Keratinocyte (primary cell): Measurements from ENCODE around the gene ATP2C1. TPM values are rescaled to one million over a fixed set of nuclear protein-coding genes. Genes with fewer than 3 reads are reported as not detected.

Experiments used
- DNase-seq: peaks from one replicate; pipeline ENCODE4 v3.0.0-alpha.2; 2011; ENCODE audit warnings: low read depth, missing footprints, low spot score
- FAIRE-seq: peaks from 2 replicates; lab custom pipeline; 2011; peaks lifted over from hg19 to GRCh38; lab: Jason Lieb, UNC
- H2AFZ ChIP-seq: 2 replicates; pipeline ENCODE4 v1.6.0; 2012; ENCODE audit warnings: low read length, control low read depth, inconsistent platforms; ENCODE audit not compliant: control insufficient read depth
- H3K27ac ChIP-seq: 2 replicates; pipeline ENCODE4 v1.5.1; 2011; ENCODE audit warnings: low read length; ENCODE audit not compliant: control insufficient read depth, insufficient read depth
- H3K27me3 ChIP-seq: 3 replicates; pipeline ENCODE4 v1.6.0; 2011; ENCODE audit warnings: low read length; ENCODE audit not compliant: control insufficient read depth, insufficient read depth; ENCODE audit errors: extremely low read depth
- H3K36me3 ChIP-seq, 2 experiments: 2 replicates in 1 of 2; 3 replicates in 1 of 2; pipeline ENCODE4 v1.5.1; 2011; ENCODE audit warnings: low read length in 2 of 2, mild to moderate bottlenecking in 1 of 2; ENCODE audit not compliant: control insufficient read depth in 2 of 2, insufficient read depth in 2 of 2; ENCODE audit errors: extremely low read depth in 1 of 2
- H3K4me1 ChIP-seq: 3 replicates; pipeline ENCODE4 v1.5.1; 2011; ENCODE audit warnings: low read length; ENCODE audit not compliant: control insufficient read depth, insufficient read depth; ENCODE audit errors: extremely low read depth
- H3K4me2 ChIP-seq: 3 replicates; pipeline ENCODE4 v1.6.0; 2011; ENCODE audit warnings: low read depth, low read length; ENCODE audit not compliant: control insufficient read depth, insufficient read depth; ENCODE audit errors: extremely low read depth
- H3K4me3 ChIP-seq, 3 experiments: fragments of 200-600 bp in 1 of 3; sonication (generic) in 1 of 3; 2 replicates in 2 of 3; 3 replicates in 1 of 3; pipeline ENCODE4 v1.5.1; 2011 to 2016; ENCODE audit warnings: low read length in 3 of 3, mild to moderate bottlenecking in 3 of 3, control low read depth in 2 of 3, inconsistent platforms in 1 of 3, low read depth in 1 of 3, mixed read lengths in 1 of 3, mixed run types in 1 of 3, moderate library complexity in 1 of 3; ENCODE audit not compliant: control insufficient read depth in 2 of 3, insufficient read depth in 2 of 3; ENCODE audit errors: extremely low read depth in 1 of 3
- H3K79me2 ChIP-seq: 2 replicates; pipeline ENCODE4 v1.6.0; 2012; ENCODE audit warnings: low read length; ENCODE audit not compliant: control insufficient read depth, insufficient read depth
- H3K9ac ChIP-seq: 3 replicates; pipeline ENCODE4 v1.6.0; 2011; ENCODE audit warnings: low read length; ENCODE audit not compliant: control insufficient read depth, insufficient read depth; ENCODE audit errors: extremely low read depth
- H3K9me1 ChIP-seq: 3 replicates; pipeline ENCODE4 v1.6.0; 2011; ENCODE audit warnings: low read length; ENCODE audit not compliant: control insufficient read depth, insufficient read depth; ENCODE audit errors: extremely low read depth
- H3K9me3 ChIP-seq: 2 replicates; pipeline ENCODE4 v1.5.1; 2012; ENCODE audit warnings: low read depth, low read length; ENCODE audit not compliant: control insufficient read depth
- H4K20me1 ChIP-seq: 3 replicates; pipeline ENCODE4 v1.6.0; 2011; ENCODE audit warnings: low read length; ENCODE audit not compliant: control insufficient read depth, insufficient read depth; ENCODE audit errors: extremely low read depth
- CTCF ChIP-seq, 3 experiments: IDR thresholded peaks in 1 of 3; conservative IDR thresholded peaks in 1 of 3; optimal IDR thresholded peaks in 1 of 3; 2 replicates in 2 of 3; 3 replicates in 1 of 3; pipeline versions ENCODE3 to v1.5.1; 2011; ENCODE audit warnings: low read length in 3 of 3, mild to moderate bottlenecking in 3 of 3, moderate library complexity in 2 of 3, control low read depth in 1 of 3, inconsistent platforms in 1 of 3; ENCODE audit not compliant: insufficient read depth in 2 of 3; ENCODE audit errors: extremely low read depth in 1 of 3
- EZH2 ChIP-seq: IDR thresholded peaks from one replicate; pipeline ENCODE4 v1.6.1; 2012; ENCODE audit warnings: inconsistent platforms, mild to moderate bottlenecking, low read length, moderate library complexity
- dilution Hi-C: fragments of 300-500 bp; cut with MboI; formaldehyde crosslinking; loops from one replicate; pipeline ENCODE4 v1.7.0; 2020; ENCODE audit warnings: low sequenced_read_pairs; ENCODE audit not compliant: extremely low pct_ligation_motif_present
- polyA plus RNA-seq, 5 experiments: library from polyadenylated mRNA; depleted of rRNA in 3 of 5; stranded (reverse) in 3 of 5; stranded (forward) in 1 of 5; unstranded in 1 of 5; fragments of >200 nt; gene quantifications; 1 replicate in 1 of 5; 2 replicates in 3 of 5; 3 replicates in 1 of 5; pipeline versions ENCODE4 v1.2.1 to v1.2.3, GENCODE V29; 2011 to 2012; ENCODE audit warnings: missing spikeins in 2 of 5, low read depth in 1 of 5, low replicate concordance in 1 of 5

The ATP2C1 gene
- polyA plus RNA-seq, 1 donor (not counting 4 experiments of a cell fraction or from before 2014, with no cell fraction given): 141 TPM

GRCh38 chr3:130865489-130865888 lies 28.4 kb upstream of the ATP2C1 start:
- H3K9ac ChIP-seq: no peak overlapping the region
- TF ChIP-seq CTCF (optimal IDR thresholded peaks at IDR 0.05 in 1 of 3, IDR thresholded peaks at IDR 0.05 in 1 of 3, conservative IDR thresholded peaks at IDR 0.05 in 1 of 3; ENCODE audit: extremely low read depth in 1 of 3, insufficient read depth in 2 of 3, low read length in 3 of 3): no peak
- no peak for TF ChIP-seq EZH2
- dilution Hi-C loops: no loop called here
- H3K27ac ChIP-seq: no peak overlapping the region
- H3K27me3 ChIP-seq: no peaks in the 10 kb centered on the region
- no peak overlapping the region for H3K4me2 ChIP-seq
- H3K79me2 ChIP-seq: peaks cover 2% of the 10 kb centered on the region
- H2AFZ ChIP-seq: no peak overlapping the region
- FAIRE-seq (no peak), DNase-seq (no peak)
- H3K4me3 ChIP-seq: no peak overlapping the region
- no peaks in the 10 kb centered on the region for H4K20me1 ChIP-seq
- no peaks in the 10 kb centered on the region for H3K4me1 ChIP-seq
- H3K9me1 ChIP-seq: no peaks in the 10 kb centered on the region
- no peaks in the 10 kb centered on the region for H3K36me3 ChIP-seq
- no peaks in the 10 kb centered on the region for H3K9me3 ChIP-seq

GRCh38 chr3:130866327-130866726 lies 27.6 kb upstream of the ATP2C1 start:
- DNase-seq: no peak
- dilution Hi-C loops: no loop called here

More at GRCh38 chr3:130866327-130866726, 27.6 kb upstream of the ATP2C1 start:
- no peaks in the 10 kb centered on the region for H3K27me3 ChIP-seq
- no peaks in the 10 kb centered on the region for H3K36me3 ChIP-seq
- H3K79me2 ChIP-seq: peaks cover under 1% of the 10 kb centered on the region
- no peaks in the 10 kb centered on the region for H3K9me1 ChIP-seq
- H3K27ac ChIP-seq: no peak overlapping the region
- no peaks in the 10 kb centered on the region for H3K9me3 ChIP-seq
- H3K9ac ChIP-seq: no peak overlapping the region
- no peak overlapping the region for H3K4me2 ChIP-seq
- FAIRE-seq: no peak
- no peak overlapping the region for H2AFZ ChIP-seq
- no peaks in the 10 kb centered on the region for H4K20me1 ChIP-seq
- TF ChIP-seq EZH2 (no peak), CTCF (optimal IDR thresholded peaks at IDR 0.05 in 1 of 3, IDR thresholded peaks at IDR 0.05 in 1 of 3, conservative IDR thresholded peaks at IDR 0.05 in 1 of 3; ENCODE audit: extremely low read depth in 1 of 3, insufficient read depth in 2 of 3, low read length in 3 of 3) (no peak)
- no peak overlapping the region for H3K4me3 ChIP-seq
- no peaks in the 10 kb centered on the region for H3K4me1 ChIP-seq
